A673 (cell line): ENCODE measurements around the gene MAPKAPK2.

Experiments
- EZH2 ChIP-seq: fragments of 200-600 bp; sonication (generic); IDR thresholded peaks from 2 replicates; pipeline ENCODE4 v1.6.1; 2017; ENCODE audit warnings: borderline replicate concordance, low read depth, mild to moderate bottlenecking, mixed read lengths, antibody characterized with exemption, low read length; ENCODE audit not compliant: poor library complexity, severe bottlenecking
- TF ChIP-seq, protein P1 (sequence below): fragments of 300-800, 200-600 bp; sonication (generic); conservative IDR thresholded peaks from 2 replicates; pipeline ENCODE4 v1.5.1; 2017; ENCODE audit warnings: low read depth, mild to moderate bottlenecking, antibody characterized with exemption, low read length, moderate library complexity, mixed read lengths

DNA sequence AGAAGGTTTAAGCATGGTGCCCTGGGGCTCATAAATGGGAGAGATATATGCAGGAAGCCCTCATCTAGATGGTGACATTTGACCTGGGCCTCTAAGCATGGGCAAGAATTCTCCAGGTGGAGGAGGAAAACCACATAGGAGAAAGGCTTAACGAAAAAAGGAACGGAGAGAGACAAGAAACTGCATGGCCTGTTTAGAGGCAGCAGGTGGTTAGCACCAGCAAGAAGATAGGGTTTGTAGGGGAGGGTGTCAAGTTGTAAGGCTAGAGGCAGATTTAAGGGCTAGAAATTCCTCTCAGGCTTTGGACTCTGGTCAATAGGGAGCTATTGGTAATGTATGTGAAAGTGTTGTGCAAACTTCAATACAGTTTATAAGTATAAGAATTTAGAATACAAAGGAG, 8.2 kb upstream of the MAPKAPK2 start:
- TF ChIP-seq, protein P1, sequence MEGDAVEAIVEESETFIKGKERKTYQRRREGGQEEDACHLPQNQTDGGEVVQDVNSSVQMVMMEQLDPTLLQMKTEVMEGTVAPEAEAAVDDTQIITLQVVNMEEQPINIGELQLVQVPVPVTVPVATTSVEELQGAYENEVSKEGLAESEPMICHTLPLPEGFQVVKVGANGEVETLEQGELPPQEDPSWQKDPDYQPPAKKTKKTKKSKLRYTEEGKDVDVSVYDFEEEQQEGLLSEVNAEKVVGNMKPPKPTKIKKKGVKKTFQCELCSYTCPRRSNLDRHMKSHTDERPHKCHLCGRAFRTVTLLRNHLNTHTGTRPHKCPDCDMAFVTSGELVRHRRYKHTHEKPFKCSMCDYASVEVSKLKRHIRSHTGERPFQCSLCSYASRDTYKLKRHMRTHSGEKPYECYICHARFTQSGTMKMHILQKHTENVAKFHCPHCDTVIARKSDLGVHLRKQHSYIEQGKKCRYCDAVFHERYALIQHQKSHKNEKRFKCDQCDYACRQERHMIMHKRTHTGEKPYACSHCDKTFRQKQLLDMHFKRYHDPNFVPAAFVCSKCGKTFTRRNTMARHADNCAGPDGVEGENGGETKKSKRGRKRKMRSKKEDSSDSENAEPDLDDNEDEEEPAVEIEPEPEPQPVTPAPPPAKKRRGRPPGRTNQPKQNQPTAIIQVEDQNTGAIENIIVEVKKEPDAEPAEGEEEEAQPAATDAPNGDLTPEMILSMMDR: no peak
- no peak for TF ChIP-seq EZH2
